ENCODE data around the gene CARD11. TPM values are rescaled to one million over a fixed set of nuclear protein-coding genes. Genes with fewer than 3 reads are reported as not detected.

The CARD11 gene
- polyA plus RNA-seq, 1 donor = 4.8 TPM

DNA sequence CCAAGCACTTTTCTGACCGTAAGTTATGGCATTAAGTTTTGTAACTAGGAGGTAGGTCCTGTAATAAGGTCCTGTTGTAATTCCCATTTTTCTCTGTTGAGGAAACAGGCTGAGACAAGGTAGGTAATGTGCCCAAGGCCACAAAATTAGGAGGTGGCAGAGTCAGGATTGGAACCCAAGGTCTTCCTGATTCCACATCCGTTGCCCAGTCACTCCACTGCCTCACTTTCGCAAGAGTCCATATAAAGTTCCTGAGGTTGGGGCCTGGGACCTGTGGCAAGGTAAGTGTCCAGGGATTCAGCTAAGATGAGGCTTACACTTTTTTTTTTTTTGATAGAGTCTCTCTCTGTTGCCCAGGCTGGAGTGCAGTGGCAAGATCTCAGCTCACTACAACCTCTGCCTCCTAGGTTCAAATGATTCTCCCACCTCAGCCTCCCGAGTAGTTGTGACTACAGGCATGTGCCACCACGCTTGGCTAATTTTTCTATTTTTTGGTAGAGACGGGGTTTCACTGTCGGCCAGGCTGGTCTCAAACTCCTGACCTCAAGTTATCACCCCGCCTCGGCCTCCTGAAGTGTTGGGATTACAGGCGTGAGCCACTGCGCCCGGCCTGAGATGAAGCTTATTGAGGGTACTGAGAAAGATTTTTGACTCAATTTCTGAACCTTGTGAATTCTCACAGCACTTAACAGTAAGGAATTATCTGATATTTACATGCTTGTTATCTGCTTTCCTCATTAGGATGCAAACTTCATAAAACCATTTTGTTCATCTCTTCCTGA lies 179.3 kb downstream of the CARD11 start:
- no CpG with 5 or more reads among the region's 12 CpGs for WGBS (ENCODE audit: insufficient coverage, low lambda C conversion rate)
- Histone ChIP-seq H3K36me3 (ENCODE audit: control insufficient read depth, insufficient read depth, low read length) (no peaks in the 10 kb centered on the region), H3K4me3 (ENCODE audit: low read length) (no peak overlapping the region), H3K27ac (ENCODE audit: low read length) (no peak overlapping the region), H3K27me3 (ENCODE audit: control insufficient read depth, insufficient read depth, low read length) (no peaks in the 10 kb centered on the region), H3K9me3 (ENCODE audit: control insufficient read depth, low read depth, low read length) (no peaks in the 10 kb centered on the region), H3K4me1 (ENCODE audit: control insufficient read depth, insufficient read depth, low read length) (peaks cover 10% of the 10 kb centered on the region)
- DNase-seq = no peak

DNA sequence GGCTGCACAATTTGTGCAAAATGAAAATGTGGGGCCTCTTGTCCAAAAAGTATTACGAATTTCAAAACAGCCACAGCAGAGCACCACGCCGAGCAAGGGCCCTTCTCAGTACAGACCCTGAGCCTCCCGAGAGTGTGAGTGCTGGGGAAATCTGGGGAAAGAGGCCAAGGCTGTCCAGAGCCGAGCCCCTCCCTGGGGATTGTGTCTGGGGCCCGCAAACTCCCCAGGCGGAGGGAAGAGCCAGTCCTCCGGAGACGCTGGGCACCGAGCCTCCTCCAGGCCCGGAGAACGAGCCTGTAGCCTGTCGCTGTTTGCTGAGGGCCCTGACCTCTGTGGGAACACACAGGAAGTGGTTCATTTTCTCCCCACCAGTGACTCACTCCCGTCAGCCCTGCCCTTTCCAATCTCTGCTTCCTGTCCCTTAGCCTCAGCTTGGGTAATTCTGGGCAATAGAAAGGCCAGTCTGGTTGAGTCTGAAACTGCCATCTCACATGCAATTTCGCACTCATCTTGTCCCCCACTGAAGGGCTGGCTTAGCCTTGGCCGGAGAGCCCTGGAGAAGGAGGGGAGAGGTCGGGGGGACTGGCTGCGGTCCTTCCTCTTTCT lies 180.1 kb downstream of the CARD11 start:
- peak; percentile 62 to 78 for DNase-seq
- WGBS (ENCODE audit: insufficient coverage, low lambda C conversion rate) = no CpG with 5 or more reads among the region's 18 CpGs
- peaks cover 10% of the 10 kb centered on the region for H3K4me1 ChIP-seq (ENCODE audit: control insufficient read depth, insufficient read depth, low read length)
- H3K27me3 ChIP-seq (ENCODE audit: control insufficient read depth, insufficient read depth, low read length) = no peaks in the 10 kb centered on the region
- no peaks in the 10 kb centered on the region for H3K36me3 ChIP-seq (ENCODE audit: control insufficient read depth, insufficient read depth, low read length)
- no peaks in the 10 kb centered on the region for H3K9me3 ChIP-seq (ENCODE audit: control insufficient read depth, low read depth, low read length)
- no peak overlapping the region for H3K4me3 ChIP-seq (ENCODE audit: low read length)
- H3K27ac ChIP-seq (ENCODE audit: low read length) = peak overlapping the region; percentile 56

DNA sequence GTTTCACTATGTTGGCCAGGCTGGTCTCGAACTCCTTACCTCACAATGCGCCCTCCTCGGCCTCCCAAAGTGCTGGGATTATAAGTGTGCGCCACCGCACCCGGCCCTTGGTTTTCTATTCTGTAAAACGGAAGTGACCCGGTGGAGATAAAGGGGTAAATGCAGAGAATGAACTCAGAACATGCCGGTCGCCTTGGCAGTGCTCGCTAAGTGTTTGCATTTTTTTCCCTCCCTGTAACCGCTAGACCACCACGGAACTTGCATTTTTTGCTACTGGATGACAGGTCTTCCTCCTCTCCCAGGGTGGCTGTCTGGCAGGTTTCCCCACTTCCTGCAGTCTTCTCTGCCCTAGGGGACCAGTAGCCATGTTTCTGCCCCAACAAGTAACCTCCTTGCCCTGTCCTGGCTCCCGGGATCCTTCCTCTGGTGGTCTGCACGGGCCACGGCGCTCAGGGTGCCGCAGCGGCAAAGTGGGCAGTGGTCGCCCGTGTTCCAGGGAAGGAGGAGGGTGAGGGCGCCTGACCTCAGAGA lies 180.8 kb downstream of the CARD11 start:
- DNase-seq = no peak
- Histone ChIP-seq H3K27me3 (ENCODE audit: control insufficient read depth, insufficient read depth, low read length) (no peaks in the 10 kb centered on the region), H3K4me1 (ENCODE audit: control insufficient read depth, insufficient read depth, low read length) (peaks cover 10% of the 10 kb centered on the region), H3K4me3 (ENCODE audit: low read length) (no peak overlapping the region), H3K9me3 (ENCODE audit: control insufficient read depth, low read depth, low read length) (no peaks in the 10 kb centered on the region), H3K36me3 (ENCODE audit: control insufficient read depth, insufficient read depth, low read length) (no peaks in the 10 kb centered on the region), H3K27ac (ENCODE audit: low read length) (peak overlapping the region; percentile 56)
- WGBS (ENCODE audit: insufficient coverage, low lambda C conversion rate) = no CpG with 5 or more reads among the region's 22 CpGs

DNA sequence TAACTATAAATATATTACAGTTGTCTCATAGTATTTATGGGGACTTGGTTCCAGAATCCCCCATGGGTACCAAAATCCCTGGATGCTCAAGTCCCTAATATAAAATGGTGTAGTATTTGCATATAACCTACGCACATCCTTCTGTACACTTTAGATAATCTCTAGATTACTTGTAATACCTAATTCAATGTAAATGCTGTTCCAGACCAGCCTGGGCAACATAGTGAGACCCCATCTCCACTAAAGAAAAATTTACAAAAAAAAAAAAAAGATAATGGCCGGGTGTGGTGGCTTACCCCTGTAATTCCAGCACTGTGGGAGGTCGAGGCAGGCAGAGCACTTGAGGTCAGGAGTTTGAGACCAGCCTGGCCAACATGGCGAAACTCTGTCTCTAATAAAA lies 182.2 kb downstream of the CARD11 start:
- no peak overlapping the region for H3K27ac ChIP-seq (ENCODE audit: low read length)
- DNase-seq = no peak
- H3K27me3 ChIP-seq (ENCODE audit: control insufficient read depth, insufficient read depth, low read length) = no peaks in the 10 kb centered on the region
- no peak overlapping the region for H3K4me3 ChIP-seq (ENCODE audit: low read length)
- no CpG with 5 or more reads among the region's 4 CpGs for WGBS (ENCODE audit: insufficient coverage, low lambda C conversion rate)
- no peaks in the 10 kb centered on the region for H3K9me3 ChIP-seq (ENCODE audit: control insufficient read depth, low read depth, low read length)
- H3K4me1 ChIP-seq (ENCODE audit: control insufficient read depth, insufficient read depth, low read length) = peaks cover 17% of the 10 kb centered on the region
- no peaks in the 10 kb centered on the region for H3K36me3 ChIP-seq (ENCODE audit: control insufficient read depth, insufficient read depth, low read length)

DNA sequence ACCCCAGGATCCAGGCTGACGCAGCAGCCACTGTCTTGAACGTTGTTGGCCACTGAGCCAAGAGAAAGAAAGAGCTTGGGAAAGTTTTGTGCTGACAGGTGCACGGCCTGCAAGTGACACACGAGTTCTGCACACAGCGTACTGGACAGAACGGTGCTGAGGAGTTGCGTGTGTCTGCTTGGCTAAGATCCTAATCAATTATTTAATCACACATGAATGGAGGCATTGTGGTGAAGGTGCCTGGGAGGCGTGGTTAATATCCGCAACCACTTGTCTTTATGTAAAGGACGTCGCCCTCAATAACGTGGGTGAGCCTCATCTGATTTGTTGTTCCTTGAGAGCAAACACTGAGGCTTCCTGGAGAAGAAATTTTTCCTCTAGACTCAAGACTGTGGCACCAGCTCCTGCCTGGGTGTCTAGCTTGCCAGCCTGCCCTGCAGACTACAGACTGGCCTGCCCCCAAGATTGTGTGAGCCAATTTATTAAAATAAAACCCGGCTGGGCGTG lies 183.0 kb downstream of the CARD11 start:
- H3K9me3 ChIP-seq (ENCODE audit: control insufficient read depth, low read depth, low read length) = no peaks in the 10 kb centered on the region
- DNase-seq = peak in 1 of 2 donors; percentile 69
- H3K4me3 ChIP-seq (ENCODE audit: low read length) = no peak overlapping the region
- no peaks in the 10 kb centered on the region for H3K36me3 ChIP-seq (ENCODE audit: control insufficient read depth, insufficient read depth, low read length)
- 100% methylated on average over 1 of the region's 14 CpGs for WGBS (ENCODE audit: insufficient coverage, low lambda C conversion rate)
- H3K27me3 ChIP-seq (ENCODE audit: control insufficient read depth, insufficient read depth, low read length) = no peaks in the 10 kb centered on the region
- H3K27ac ChIP-seq (ENCODE audit: low read length) = no peak overlapping the region
- H3K4me1 ChIP-seq (ENCODE audit: control insufficient read depth, insufficient read depth, low read length) = peaks cover 17% of the 10 kb centered on the region

DNA sequence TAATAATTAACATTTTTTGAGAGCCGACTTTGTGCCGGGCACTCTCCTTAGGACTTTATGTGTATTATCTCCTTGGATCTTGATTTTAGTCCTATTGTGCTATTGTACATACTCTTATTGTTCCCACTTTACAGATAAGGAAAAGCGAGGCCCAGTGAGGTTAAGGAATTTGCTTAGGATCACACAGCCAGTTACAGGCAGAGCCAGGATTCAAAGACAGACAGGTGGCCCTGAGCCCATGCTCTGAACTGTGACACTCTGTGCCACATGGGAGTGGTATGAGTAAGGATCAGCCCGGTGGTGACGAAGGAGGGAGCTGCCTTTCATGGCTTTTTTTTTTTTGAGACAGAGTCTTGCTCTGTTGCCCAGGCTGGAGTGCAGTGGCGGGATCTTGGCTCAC lies 183.7 kb downstream of the CARD11 start:
- H3K27ac ChIP-seq (ENCODE audit: low read length) = no peak overlapping the region
- no peaks in the 10 kb centered on the region for H3K36me3 ChIP-seq (ENCODE audit: control insufficient read depth, insufficient read depth, low read length)
- DNase-seq = no peak
- H3K4me3 ChIP-seq (ENCODE audit: low read length) = no peak overlapping the region
- peaks cover 17% of the 10 kb centered on the region for H3K4me1 ChIP-seq (ENCODE audit: control insufficient read depth, insufficient read depth, low read length)
- no peaks in the 10 kb centered on the region for H3K9me3 ChIP-seq (ENCODE audit: control insufficient read depth, low read depth, low read length)
- no peaks in the 10 kb centered on the region for H3K27me3 ChIP-seq (ENCODE audit: control insufficient read depth, insufficient read depth, low read length)
- WGBS (ENCODE audit: insufficient coverage, low lambda C conversion rate) = no CpG with 5 or more reads among the region's 6 CpGs

DNA sequence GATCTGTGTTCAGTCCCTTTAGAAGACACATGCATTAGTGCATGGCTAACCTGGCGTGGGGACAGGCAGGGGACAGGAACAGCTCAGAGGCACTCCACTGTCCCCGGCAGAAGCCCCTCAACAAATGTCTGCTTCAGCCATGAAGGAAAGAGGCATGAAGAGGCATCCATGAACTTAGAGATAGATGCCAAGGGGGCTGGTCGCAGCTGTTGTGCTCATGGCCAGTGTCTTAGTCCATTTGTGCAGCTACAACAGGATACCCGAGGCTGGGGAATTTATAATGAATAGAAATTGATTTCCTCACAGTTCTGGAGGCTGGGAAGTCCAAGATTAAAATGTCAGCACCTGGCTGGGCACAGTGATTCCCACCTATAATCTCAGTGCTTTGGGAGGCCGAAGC lies 185.0 kb downstream of the CARD11 start:
- peaks cover 12% of the 10 kb centered on the region for H3K4me1 ChIP-seq (ENCODE audit: control insufficient read depth, insufficient read depth, low read length)
- no peaks in the 10 kb centered on the region for H3K27me3 ChIP-seq (ENCODE audit: control insufficient read depth, insufficient read depth, low read length)
- no peaks in the 10 kb centered on the region for H3K36me3 ChIP-seq (ENCODE audit: control insufficient read depth, insufficient read depth, low read length)
- H3K4me3 ChIP-seq (ENCODE audit: low read length) = no peak overlapping the region
- no peak overlapping the region for H3K27ac ChIP-seq (ENCODE audit: low read length)
- no peak for DNase-seq
- 100% methylated on average over 1 of the region's 5 CpGs for WGBS (ENCODE audit: insufficient coverage, low lambda C conversion rate)
- no peaks in the 10 kb centered on the region for H3K9me3 ChIP-seq (ENCODE audit: control insufficient read depth, low read depth, low read length)

DNA sequence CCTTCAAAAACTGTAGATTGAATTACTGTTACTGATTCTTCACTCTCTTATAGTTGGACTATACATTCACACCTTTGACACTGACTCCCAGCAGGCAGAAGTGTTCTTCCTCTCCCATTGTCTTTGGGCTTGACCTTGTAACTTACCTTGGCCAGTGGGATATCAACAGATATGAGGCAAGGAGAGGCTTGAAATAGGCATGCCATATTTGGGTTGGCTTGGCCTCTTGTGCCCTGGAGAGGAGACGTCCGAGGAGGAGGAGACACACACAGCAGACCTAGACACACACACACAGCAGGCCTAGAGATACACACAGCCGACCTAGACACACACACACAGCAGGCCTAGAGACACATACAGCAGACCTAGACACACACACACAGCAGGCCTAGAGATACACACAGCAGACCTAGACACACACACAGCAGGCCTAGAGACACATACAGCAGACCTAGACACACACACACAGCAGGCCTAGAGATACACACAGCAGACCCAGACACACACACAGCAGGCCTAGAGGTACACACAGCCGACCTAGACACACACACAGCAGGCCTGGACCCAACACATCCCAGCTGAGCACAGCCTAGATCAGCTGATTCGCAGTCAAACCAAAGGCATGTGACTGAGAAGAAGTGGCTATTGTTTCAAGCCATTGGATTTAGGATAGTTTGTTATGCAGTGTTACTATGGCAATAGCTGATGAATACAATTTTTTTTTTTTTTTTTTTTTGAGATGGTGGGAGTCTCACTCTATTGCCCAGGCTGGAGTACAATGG lies 187.1 kb downstream of the CARD11 start:
- Histone ChIP-seq H3K4me3 (ENCODE audit: low read length) (no peak overlapping the region), H3K4me1 (ENCODE audit: control insufficient read depth, insufficient read depth, low read length) (peaks cover 7% of the 10 kb centered on the region), H3K36me3 (ENCODE audit: control insufficient read depth, insufficient read depth, low read length) (no peaks in the 10 kb centered on the region), H3K27me3 (ENCODE audit: control insufficient read depth, insufficient read depth, low read length) (no peaks in the 10 kb centered on the region), H3K27ac (ENCODE audit: low read length) (no peak overlapping the region), H3K9me3 (ENCODE audit: control insufficient read depth, low read depth, low read length) (no peaks in the 10 kb centered on the region)
- DNase-seq = no peak
- whole genome bisulfite sequencing (ENCODE audit: insufficient coverage, low lambda C conversion rate) = no CpG with 5 or more reads among the region's 5 CpGs
